T-helper 1 cell treated with Interleukin-12 subunit alpha and Interleukin-12 subunit beta and Interleukin-4 antibody, amounts not matched to agents 30 μg/mL and 1 μg/mL, for 36 hours (primary cell): Measurements from ENCODE around the gene IFI16.
"Not testable (repeated sequence)": the region's sequence is repeated elsewhere in the genome, so short reads cannot be mapped to it uniquely, and the experiment has no call there.

ENCODE experiments used
- H3K27ac Mint-ChIP-seq: one replicate; pipeline ENCODE4 v1.8.0; 2021; ENCODE audit warnings: mild to moderate bottlenecking, mixed read lengths
- H3K27me3 Mint-ChIP-seq: one replicate; pipeline ENCODE4 v1.8.0; 2021; ENCODE audit warnings: low read depth, mixed read lengths
- H3K36me3 Mint-ChIP-seq: one replicate; pipeline ENCODE4 v1.8.0; 2021; ENCODE audit warnings: low read depth, mixed read lengths
- H3K4me1 Mint-ChIP-seq: one replicate; pipeline ENCODE4 v1.8.0; 2021; ENCODE audit warnings: low read depth, mixed read lengths
- H3K4me3 Mint-ChIP-seq: one replicate; pipeline ENCODE4 v1.8.0; 2021; ENCODE audit warnings: mild to moderate bottlenecking, moderate library complexity, mixed read lengths
- H3K9me3 Mint-ChIP-seq: one replicate; pipeline ENCODE4 v1.8.0; 2021; ENCODE audit warnings: mixed read lengths

The IFI16 gene

DNA sequence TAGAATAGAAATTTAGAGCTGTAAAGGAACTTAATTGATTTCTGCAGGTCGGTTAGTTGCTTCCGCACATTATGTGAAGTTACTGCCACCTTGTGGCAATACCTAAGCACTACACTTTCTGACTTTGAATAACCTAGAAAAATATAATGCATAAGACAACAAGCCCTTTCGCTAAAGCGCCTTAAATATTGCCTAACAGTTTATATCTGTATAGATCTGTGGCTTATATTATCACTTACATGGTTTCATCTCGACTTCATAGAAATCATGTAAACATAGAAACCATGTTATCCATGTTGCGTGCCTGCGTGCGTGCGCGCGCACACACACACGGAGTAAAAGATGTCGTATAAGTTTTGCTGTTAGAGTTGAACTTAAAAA, 10.9 kb upstream of the IFI16 start:
- H3K9me3 Mint-ChIP-seq, result peaks cover 9% of the 10 kb centered on the region
- H3K27ac Mint-ChIP-seq, result no peak overlapping the region
- peaks cover 12% of the 10 kb centered on the region for H3K36me3 Mint-ChIP-seq
- no peaks in the 10 kb centered on the region for H3K27me3 Mint-ChIP-seq
- peak overlapping the region; percentile 27 for H3K4me3 Mint-ChIP-seq
- peaks cover 35% of the 10 kb centered on the region for H3K4me1 Mint-ChIP-seq

DNA sequence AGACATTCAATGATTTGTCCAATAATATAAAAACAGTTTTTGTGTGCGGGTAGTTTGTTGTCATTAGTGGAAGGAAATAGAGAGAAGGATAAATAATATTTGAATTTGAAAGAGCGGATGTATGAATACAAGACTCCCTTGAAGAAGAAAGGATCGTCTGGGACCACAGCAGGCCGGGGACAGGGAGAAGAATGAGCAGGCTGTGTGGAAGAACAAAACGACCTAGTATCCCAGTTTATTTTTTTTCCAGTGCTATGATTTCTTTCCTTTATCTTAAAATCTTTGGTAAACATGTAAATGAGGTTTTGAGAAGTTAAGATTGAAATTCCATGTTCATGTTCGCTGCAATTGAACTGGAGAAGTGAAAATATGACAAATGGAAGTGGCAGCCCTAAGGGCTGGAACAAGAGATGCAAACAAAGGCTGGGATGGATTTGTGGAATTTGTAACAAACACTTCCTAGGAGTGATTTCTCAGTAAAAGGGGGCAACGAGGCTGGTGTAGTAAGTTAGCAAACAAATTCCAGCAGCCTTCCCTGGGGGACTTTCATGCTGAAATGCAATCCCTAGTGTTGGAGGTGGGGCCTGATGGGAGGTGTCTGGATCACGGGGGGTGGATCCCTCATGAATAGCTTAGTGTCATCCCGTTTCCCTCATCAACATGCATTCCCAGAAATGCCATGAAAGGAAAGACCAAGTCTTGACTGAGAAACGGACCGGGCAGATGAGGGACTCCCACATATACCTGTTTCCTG, 10.2 kb upstream of the IFI16 start:
- H3K4me1 Mint-ChIP-seq, result peaks cover 35% of the 10 kb centered on the region
- H3K4me3 Mint-ChIP-seq, result no peak overlapping the region
- peaks cover 8% of the 10 kb centered on the region for H3K9me3 Mint-ChIP-seq
- no peak overlapping the region for H3K27ac Mint-ChIP-seq
- H3K27me3 Mint-ChIP-seq, result no peaks in the 10 kb centered on the region
- H3K36me3 Mint-ChIP-seq, result peaks cover 9% of the 10 kb centered on the region

DNA sequence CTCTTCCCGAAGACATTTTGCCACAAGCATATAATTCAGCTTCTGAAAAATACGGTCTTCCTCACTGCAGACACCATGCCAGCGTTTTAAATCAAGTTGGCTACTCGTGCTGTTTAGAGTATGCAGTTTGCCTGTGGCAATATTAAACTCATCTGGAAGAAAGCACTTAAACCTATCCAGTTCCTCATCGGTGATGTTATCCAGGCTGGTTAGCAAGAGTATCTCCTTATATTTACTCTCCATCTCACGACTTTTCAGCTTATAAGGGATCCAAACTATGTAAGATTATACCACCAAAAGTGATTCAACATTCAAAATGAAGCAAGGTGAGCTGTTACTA, 9.7 kb upstream of the IFI16 start:
- Mint-ChIP-seq H3K4me3 (no peak overlapping the region), H3K36me3 (peaks cover 6% of the 10 kb centered on the region), H3K27me3 (no peaks in the 10 kb centered on the region), H3K27ac (no peak overlapping the region), H3K9me3 (peaks cover 2% of the 10 kb centered on the region), H3K4me1 (peaks cover 35% of the 10 kb centered on the region)

DNA sequence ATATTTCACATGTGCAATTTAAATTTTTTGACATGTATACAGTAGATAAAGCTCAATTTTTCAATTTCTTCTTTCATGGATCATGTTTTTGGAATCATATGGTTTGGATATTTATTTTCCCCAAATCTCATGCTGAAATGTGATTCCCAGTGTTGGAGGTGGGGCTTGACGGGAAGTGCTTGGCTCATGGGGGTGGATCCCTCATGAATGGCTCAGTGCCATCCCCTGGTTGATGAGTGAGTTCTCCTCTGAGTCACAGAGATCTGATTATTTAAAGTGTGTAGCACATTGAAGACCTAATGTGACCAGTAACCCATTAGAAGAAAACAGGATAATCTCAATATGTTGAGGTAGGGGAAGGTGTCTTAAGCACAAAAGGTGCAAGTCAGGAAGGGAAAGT, 9.1 kb upstream of the IFI16 start:
- Mint-ChIP-seq H3K27me3 (no peaks in the 10 kb centered on the region), H3K9me3 (no peaks in the 10 kb centered on the region), H3K4me3 (no peak overlapping the region), H3K27ac (no peak overlapping the region), H3K4me1 (peaks cover 35% of the 10 kb centered on the region), H3K36me3 (peaks cover 3% of the 10 kb centered on the region)

DNA sequence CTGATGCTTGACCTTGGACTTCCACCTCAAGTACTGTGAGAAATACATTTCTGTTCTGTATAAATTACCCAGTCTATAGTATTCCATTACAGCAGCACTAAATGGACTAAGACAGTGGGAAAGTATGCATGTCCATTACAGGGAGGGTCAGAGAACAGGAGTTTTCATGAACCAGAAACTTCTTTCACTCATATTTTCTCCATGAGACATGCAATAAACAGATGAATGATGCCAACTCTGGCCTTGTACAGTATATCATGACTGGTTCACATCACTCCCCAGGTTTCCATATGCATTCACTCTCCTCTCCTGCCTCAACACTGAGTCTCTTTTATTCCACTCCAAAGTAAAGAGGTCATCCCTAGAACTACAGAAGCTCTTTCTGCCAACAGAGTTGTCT, 4.5 kb upstream of the IFI16 start:
- H3K27ac Mint-ChIP-seq, result no peak overlapping the region
- no peak overlapping the region for H3K4me3 Mint-ChIP-seq
- H3K9me3 Mint-ChIP-seq, result peaks cover 3% of the 10 kb centered on the region
- peaks cover 37% of the 10 kb centered on the region for H3K4me1 Mint-ChIP-seq
- H3K27me3 Mint-ChIP-seq, result no peaks in the 10 kb centered on the region
- H3K36me3 Mint-ChIP-seq, result peaks cover 9% of the 10 kb centered on the region

DNA sequence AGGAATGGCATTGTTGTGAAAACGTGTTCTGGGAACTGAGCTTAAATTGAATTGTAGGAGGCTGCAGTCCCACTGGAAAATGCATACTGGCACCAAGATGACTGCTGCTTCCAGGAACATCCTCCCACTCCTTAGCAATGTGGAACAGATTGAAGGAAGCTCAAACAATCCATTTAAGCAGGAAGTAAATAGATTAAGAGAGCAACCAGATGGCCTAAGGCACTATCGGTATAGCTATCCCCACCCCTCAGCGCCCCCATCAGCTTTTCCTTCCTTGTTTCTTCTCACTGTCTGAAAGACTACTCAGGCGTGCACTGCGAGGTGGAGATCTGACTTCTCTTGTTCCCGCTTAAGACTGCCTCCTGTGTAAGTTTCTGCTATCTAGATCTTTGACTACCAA, 4.0 kb upstream of the IFI16 start:
- Mint-ChIP-seq H3K27ac (no peak overlapping the region), H3K9me3 (peaks cover 3% of the 10 kb centered on the region), H3K27me3 (no peaks in the 10 kb centered on the region), H3K36me3 (peaks cover 14% of the 10 kb centered on the region), H3K4me1 (peaks cover 34% of the 10 kb centered on the region), H3K4me3 (no peak overlapping the region)

DNA sequence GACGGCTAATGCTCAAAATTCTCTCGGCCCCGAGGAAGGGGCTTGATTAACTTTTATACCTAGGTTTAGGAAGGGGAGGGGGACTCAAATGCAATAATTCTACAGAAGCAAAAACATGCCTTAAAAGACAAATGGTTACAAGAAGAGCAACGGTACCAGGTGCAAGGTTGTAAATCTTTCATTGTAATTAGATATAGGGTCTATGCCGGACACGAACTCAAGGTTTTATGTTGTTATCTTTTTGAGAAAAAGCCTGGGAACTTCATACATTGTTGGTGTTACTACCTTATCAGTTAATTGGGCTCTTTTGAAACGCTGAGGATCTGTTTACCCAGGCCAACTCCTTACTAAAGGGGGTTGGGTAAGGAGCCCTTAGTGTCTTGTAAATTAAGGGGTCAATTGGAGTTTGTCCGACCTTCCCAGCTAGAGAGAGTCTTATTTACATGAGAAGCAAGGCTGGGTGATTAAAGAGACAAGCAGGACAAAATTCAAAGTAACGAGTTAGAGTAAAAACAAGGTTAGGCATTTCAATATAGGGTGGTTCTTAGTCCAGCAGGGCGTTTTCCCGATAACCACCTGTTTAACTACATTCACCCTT, 3.4 kb upstream of the IFI16 start:
- not testable (repeated sequence) for H3K27me3 Mint-ChIP-seq, H3K4me3 Mint-ChIP-seq, H3K9me3 Mint-ChIP-seq
- H3K4me1 Mint-ChIP-seq, result peaks cover 33% of the 10 kb centered on the region
- H3K36me3 Mint-ChIP-seq, result peaks cover 17% of the 10 kb centered on the region
- H3K27ac Mint-ChIP-seq, result peak overlapping the region; percentile 26

DNA sequence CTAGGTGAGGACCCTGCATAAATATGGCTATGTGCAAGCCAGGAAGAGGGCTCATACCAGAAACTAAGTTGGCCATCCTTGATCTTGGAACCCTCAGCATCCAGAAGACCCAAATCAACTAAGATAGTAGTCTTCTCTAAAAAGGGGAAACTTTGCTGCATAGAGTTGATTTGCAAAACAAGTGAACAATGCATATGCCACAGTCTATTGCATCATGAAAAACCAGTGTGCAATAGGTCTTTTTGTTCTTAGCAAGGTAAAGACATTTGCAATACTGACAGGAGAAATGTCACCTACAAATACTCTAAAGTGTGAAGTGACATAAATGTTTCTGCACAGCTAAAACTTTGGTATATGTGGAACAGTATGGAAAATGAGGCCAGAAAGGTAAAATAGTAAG, 2.0 kb upstream of the IFI16 start:
- H3K9me3 Mint-ChIP-seq, result peaks cover 3% of the 10 kb centered on the region
- H3K4me3 Mint-ChIP-seq, result no peak overlapping the region
- peaks cover 25% of the 10 kb centered on the region for H3K36me3 Mint-ChIP-seq
- peaks cover 38% of the 10 kb centered on the region for H3K4me1 Mint-ChIP-seq
- H3K27me3 Mint-ChIP-seq, result no peaks in the 10 kb centered on the region
- peak overlapping the region; percentile 79 for H3K27ac Mint-ChIP-seq

DNA sequence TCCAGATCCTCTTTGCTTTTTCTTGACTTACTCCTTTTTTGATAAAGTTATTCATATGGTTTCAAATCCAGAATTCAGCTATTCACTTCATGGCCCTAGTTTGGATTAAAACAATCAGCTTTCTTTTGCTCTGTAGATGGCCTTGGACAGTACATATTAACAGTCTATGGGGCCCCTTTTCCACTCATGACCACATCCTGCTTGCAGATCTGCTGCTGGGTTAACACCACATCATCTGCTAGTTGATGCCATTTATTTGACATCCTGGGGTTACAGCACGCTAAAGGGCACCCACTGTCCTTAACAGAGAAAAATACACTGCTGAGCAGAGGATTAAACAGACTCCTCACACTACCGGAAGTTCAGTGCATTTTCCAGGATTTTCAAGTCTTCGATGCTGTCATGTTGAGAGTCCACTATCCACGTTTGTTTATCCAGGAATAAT, 941 bp upstream of the IFI16 start:
- peak overlapping the region; percentile 95 for H3K27ac Mint-ChIP-seq
- H3K9me3 Mint-ChIP-seq, result peaks cover 3% of the 10 kb centered on the region
- peak overlapping the region; percentile 95 for H3K4me3 Mint-ChIP-seq
- H3K36me3 Mint-ChIP-seq, result peaks cover 32% of the 10 kb centered on the region
- peaks cover 41% of the 10 kb centered on the region for H3K4me1 Mint-ChIP-seq
- no peaks in the 10 kb centered on the region for H3K27me3 Mint-ChIP-seq

DNA sequence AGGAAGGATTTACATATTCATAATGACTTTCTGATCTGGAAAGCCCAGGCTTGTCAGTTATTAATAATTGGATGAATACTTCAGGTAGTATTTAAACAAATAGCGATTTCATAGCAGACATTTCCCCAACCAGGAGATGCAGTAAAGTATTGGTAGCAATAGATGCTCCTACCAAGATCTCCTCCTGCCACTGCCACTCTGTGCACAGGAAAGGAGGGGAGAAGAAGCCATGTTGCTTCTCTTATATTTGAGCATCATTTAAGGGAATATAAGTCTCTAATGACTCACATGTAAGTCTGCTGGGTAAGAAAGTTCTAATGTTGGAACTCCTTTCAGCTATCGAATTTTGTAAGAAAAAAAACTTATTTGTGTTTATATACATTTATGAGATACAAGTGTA, 420 bp upstream of the IFI16 start:
- peaks cover 47% of the 10 kb centered on the region for H3K4me1 Mint-ChIP-seq
- peak overlapping the region; percentile 95 for H3K27ac Mint-ChIP-seq
- H3K9me3 Mint-ChIP-seq, result peaks cover 3% of the 10 kb centered on the region
- H3K27me3 Mint-ChIP-seq, result no peaks in the 10 kb centered on the region
- H3K4me3 Mint-ChIP-seq, result peak overlapping the region; percentile 95
- H3K36me3 Mint-ChIP-seq, result peaks cover 38% of the 10 kb centered on the region

DNA sequence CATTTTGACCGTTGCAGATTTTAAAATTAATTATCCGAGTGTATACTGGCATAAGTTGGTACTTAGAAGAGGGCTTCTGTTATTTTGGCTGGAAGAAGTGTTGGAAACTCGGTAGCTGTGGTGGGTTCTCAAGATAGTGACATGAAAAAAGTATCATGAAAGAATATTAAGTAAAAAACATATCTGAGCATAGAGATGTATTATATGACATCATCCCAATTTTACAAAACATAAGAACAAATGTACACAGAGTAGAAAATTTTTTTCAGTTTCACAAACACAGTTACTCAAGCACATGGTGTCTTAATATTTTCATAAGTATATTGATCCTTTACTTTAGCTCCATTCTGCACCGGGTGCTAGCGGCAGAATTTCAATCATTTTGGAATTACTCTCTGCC, 684 bp downstream of the IFI16 start:
- Mint-ChIP-seq H3K9me3 (peaks cover 3% of the 10 kb centered on the region), H3K4me1 (peaks cover 53% of the 10 kb centered on the region), H3K27ac (peak overlapping the region; percentile 95), H3K36me3 (peaks cover 48% of the 10 kb centered on the region), H3K27me3 (no peaks in the 10 kb centered on the region), H3K4me3 (peak overlapping the region; percentile 95)

DNA sequence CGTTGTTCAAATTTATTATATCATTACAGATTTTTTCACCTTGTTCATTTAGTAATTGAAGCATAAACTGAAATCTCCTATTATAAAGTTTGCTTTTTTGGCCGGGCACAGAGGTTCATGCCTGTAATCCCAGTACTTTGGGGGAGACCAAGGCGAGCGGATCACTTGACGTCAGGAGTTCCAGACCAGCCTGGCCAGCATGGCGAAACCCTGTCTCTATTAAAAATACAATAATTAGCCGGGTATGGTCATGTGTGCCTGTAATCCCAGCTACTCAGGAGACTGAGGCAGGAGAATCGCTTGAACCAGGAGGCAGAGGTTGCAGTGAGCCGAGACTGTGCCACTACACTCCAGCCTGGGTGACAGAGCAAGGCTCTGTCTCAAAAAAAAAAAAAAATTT, 1.3 kb downstream of the IFI16 start:
- peak overlapping the region; percentile 95 for H3K4me3 Mint-ChIP-seq
- H3K9me3 Mint-ChIP-seq, H3K27me3 Mint-ChIP-seq: not testable (repeated sequence)
- peaks cover 54% of the 10 kb centered on the region for H3K36me3 Mint-ChIP-seq
- H3K27ac Mint-ChIP-seq, result peak overlapping the region; percentile 95
- peaks cover 55% of the 10 kb centered on the region for H3K4me1 Mint-ChIP-seq

DNA sequence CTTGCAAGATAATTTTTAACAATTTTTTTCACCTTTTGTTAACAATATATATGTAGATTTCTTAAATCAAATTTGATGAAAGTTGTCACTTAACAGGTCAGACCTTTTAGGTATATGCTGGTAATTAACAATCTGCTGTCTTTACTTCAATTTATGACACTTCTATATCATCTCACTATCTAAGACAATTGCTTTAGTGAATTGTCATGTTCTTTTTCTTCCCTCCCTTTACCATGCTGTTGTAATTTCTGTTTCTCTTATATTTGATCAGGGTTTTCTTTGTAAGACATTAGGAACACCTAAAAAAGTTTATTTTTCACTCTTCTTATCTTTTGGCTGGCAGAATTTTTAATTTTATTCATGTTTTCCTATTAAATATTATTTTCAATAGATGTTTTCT, 2.0 kb downstream of the IFI16 start:
- peak overlapping the region; percentile 89 for H3K27ac Mint-ChIP-seq
- no peaks in the 10 kb centered on the region for H3K9me3 Mint-ChIP-seq
- peak overlapping the region; percentile 96 for H3K4me3 Mint-ChIP-seq
- H3K36me3 Mint-ChIP-seq, result peaks cover 60% of the 10 kb centered on the region
- H3K4me1 Mint-ChIP-seq, result peaks cover 59% of the 10 kb centered on the region
- no peaks in the 10 kb centered on the region for H3K27me3 Mint-ChIP-seq

DNA sequence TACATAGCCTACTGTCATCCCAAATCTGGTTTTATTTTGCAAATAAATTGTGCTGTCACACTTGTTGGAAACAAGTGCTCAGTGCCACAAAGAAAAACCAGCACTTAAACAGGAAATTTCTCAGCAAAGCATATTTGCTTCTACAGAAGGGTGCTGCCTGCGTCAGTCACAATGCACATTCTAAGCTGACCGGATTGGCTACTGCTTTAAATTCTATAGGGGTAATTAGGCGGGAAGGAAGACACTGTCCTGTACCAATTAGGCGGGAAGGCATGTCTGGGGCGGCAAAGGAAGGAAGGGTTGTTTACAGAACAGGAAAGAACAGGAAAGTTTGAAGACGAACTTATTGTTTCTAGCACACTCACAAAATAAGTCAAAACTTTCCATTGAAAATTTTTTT, 2.8 kb downstream of the IFI16 start:
- Mint-ChIP-seq H3K9me3 (no peaks in the 10 kb centered on the region), H3K27me3 (no peaks in the 10 kb centered on the region), H3K4me1 (peaks cover 56% of the 10 kb centered on the region), H3K36me3 (peaks cover 65% of the 10 kb centered on the region), H3K4me3 (peak overlapping the region; percentile 96), H3K27ac (peak overlapping the region; percentile 89)

DNA sequence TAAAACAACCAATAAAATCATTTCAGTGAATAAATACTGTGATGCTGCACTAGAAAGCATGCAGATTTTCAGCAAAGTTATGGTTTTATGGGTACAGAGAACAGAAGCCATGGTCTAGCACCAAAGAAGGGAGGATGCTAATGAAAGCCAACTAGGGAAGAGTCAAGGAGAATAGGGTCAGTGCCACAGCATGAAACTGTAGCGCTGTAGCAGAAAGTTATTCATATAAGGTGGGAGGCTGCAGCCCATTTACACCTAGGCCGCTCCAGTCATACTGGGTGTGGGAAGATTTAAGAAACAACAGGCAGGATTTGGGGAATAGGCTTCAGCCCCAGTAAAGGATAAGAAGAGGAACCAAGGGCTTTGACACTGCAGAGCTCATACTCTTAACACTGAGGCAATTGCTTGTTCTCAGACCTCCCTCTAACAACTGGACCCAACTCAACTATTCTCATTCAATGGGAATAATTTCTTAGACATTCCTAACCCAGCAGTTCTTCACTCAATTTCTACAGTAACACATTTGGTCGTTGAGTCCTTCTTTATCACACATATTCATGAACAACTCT, 4.4 kb downstream of the IFI16 start:
- no peaks in the 10 kb centered on the region for H3K9me3 Mint-ChIP-seq
- peaks cover 55% of the 10 kb centered on the region for H3K4me1 Mint-ChIP-seq
- peak overlapping the region; percentile 96 for H3K4me3 Mint-ChIP-seq
- H3K36me3 Mint-ChIP-seq, result peaks cover 75% of the 10 kb centered on the region
- H3K27me3 Mint-ChIP-seq, result no peaks in the 10 kb centered on the region
- peak overlapping the region; percentile 89 for H3K27ac Mint-ChIP-seq
